ENCODE measurements around the gene GIPC2. TPM values are rescaled to one million over a fixed set of nuclear protein-coding genes. Genes with fewer than 3 reads are reported as not detected.

The GIPC2 gene
- total and polyA plus RNA-seq, 2 donors (not counting 3 experiments of a cell fraction or from before 2014, with no cell fraction given), result 2.8 to 9.6 TPM

DNA sequence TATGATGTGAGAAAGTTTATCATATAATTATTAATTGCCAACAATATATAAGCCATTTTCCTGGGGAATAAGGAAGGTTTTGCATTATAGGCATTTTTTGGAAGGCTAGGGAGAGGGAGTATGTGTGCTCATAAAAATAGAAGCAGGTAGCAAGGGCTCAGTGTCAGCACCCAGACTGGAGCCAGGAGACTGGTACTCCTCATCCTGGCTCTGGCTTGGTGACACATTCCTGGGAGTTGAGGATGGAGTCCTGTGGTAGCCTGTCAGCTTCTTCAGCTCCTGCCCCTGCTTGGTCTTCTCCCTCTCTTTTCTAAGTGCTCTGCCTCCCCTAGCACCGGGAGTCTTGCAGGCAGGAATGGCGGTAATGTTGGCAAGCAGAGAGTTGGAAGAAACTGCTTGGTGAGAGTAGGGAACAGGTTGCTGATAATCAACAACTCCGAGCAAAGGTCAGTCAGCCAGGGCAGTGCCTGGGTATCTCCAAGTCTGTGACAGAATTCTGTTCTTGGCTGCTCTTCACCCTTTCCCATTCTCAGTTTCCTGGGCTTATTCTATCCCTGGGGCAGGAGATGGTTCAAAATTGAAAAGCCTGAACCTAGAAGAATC, 23.0 kb downstream of the GIPC2 start:
- CTCF ChIA-PET, result no interaction called here
- H3K9ac ChIP-seq (replicated peaks; ENCODE audit: extremely low read depth, insufficient read depth, low read length), result no peak overlapping the region
- H3K79me2 ChIP-seq (ENCODE audit: control insufficient read depth, insufficient read depth, low read length), result no peaks in the 10 kb centered on the region
- no peak overlapping the region for H3K4me2 ChIP-seq (ENCODE audit: insufficient read depth, low read length)
- dilution Hi-C loops (cut with MboI; ENCODE audit: extremely low pct_ligation_motif_present, low sequenced_read_pairs), result no loop called here
- H3K4me3 ChIP-seq (replicated peaks in 1 of 3; ENCODE audit: insufficient read depth in 1 of 3, low read depth in 1 of 3, low read length in 3 of 3), result no peak overlapping the region
- BruUV-seq (replicated peaks), result no TSS peak
- DNase-seq (ENCODE audit: low read depth, low spot score) (no peak), FAIRE-seq (no peak)
- no peaks in the 10 kb centered on the region for H4K20me1 ChIP-seq (replicated peaks; ENCODE audit: control insufficient read depth, extremely low read depth, insufficient read depth, low read length)
- no peaks in the 10 kb centered on the region for H3K9me1 ChIP-seq (replicated peaks; ENCODE audit: control insufficient read depth, extremely low read depth, insufficient read depth, low read length)
- no peak overlapping the region for H2AFZ ChIP-seq (ENCODE audit: low read depth, low read length)
- peaks cover 34% of the 10 kb centered on the region for H3K4me1 ChIP-seq (ENCODE audit: control insufficient read depth, extremely low read depth, insufficient read depth, low read length)
- POLR2A ChIA-PET, result no interaction called here
- H3K36me3 ChIP-seq (ENCODE audit: control insufficient read depth in 2 of 2, extremely low read depth in 1 of 2, insufficient read depth in 2 of 2, low read length in 2 of 2), result no peaks in the 10 kb centered on the region
- H3K9me3 ChIP-seq (replicated peaks; ENCODE audit: control insufficient read depth, insufficient read depth, low read length), result no peaks in the 10 kb centered on the region
- no peaks in the 10 kb centered on the region for H3K27me3 ChIP-seq (ENCODE audit: control insufficient read depth in 2 of 2, insufficient read depth in 2 of 2, low read length in 2 of 2)
- H3K27ac ChIP-seq (ENCODE audit: insufficient read depth, low read depth, low read length), result no peak overlapping the region
- intact Hi-C loops (cut with micrococcal nuclease), result no loop called here
- TF ChIP-seq POLR2A (IDR thresholded peaks at IDR 0.05; ENCODE audit: low read depth, low read length) (no peak), EZH2 (IDR thresholded peaks at IDR 0.05; ENCODE audit: borderline replicate concordance, low read depth, low read length, severe bottlenecking) (no peak), JUN (IDR thresholded peaks at IDR 0.05; ENCODE audit: borderline replicate concordance, insufficient read depth, insufficient read length, low read depth) (no peak)
- TF ChIP-seq, protein P1, sequence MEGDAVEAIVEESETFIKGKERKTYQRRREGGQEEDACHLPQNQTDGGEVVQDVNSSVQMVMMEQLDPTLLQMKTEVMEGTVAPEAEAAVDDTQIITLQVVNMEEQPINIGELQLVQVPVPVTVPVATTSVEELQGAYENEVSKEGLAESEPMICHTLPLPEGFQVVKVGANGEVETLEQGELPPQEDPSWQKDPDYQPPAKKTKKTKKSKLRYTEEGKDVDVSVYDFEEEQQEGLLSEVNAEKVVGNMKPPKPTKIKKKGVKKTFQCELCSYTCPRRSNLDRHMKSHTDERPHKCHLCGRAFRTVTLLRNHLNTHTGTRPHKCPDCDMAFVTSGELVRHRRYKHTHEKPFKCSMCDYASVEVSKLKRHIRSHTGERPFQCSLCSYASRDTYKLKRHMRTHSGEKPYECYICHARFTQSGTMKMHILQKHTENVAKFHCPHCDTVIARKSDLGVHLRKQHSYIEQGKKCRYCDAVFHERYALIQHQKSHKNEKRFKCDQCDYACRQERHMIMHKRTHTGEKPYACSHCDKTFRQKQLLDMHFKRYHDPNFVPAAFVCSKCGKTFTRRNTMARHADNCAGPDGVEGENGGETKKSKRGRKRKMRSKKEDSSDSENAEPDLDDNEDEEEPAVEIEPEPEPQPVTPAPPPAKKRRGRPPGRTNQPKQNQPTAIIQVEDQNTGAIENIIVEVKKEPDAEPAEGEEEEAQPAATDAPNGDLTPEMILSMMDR (IDR thresholded peaks at IDR 0.05; ENCODE audit: extremely low read depth in 1 of 2, insufficient read depth in 1 of 2, low read depth in 1 of 2, low read length in 2 of 2), result no peak

DNA sequence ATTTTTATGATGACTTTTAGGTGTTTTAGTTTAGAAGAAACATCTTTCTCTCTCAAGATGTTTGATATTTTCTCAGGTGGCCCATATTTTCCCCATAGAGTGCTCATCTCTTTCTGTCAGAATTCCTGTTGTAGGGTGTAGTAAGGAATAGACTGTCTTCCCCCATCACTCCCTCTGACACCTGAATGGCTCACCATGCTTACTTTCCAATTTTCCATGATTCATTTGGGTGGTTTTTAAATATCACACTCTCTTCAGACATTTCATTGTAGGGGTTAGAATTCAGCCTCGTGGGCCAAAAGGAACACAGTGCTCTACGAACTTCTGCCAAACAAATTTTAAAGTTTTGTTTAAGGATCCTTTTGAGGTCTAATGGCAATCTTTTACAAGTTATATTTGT, 24.0 kb downstream of the GIPC2 start:
- Histone ChIP-seq H3K4me2 (ENCODE audit: insufficient read depth, low read length) (no peak overlapping the region), H3K36me3 (ENCODE audit: control insufficient read depth in 2 of 2, extremely low read depth in 1 of 2, insufficient read depth in 2 of 2, low read length in 2 of 2) (no peaks in the 10 kb centered on the region), H3K27me3 (ENCODE audit: control insufficient read depth in 2 of 2, insufficient read depth in 2 of 2, low read length in 2 of 2) (no peaks in the 10 kb centered on the region), H3K4me1 (ENCODE audit: control insufficient read depth, extremely low read depth, insufficient read depth, low read length) (peaks cover 44% of the 10 kb centered on the region), H3K9me1 (replicated peaks; ENCODE audit: control insufficient read depth, extremely low read depth, insufficient read depth, low read length) (no peaks in the 10 kb centered on the region), H2AFZ (ENCODE audit: low read depth, low read length) (no peak overlapping the region), H3K27ac (ENCODE audit: insufficient read depth, low read depth, low read length) (no peak overlapping the region), H3K9me3 (replicated peaks; ENCODE audit: control insufficient read depth, insufficient read depth, low read length) (no peaks in the 10 kb centered on the region), H3K79me2 (ENCODE audit: control insufficient read depth, insufficient read depth, low read length) (no peaks in the 10 kb centered on the region), H3K4me3 (replicated peaks in 1 of 3; ENCODE audit: insufficient read depth in 1 of 3, low read depth in 1 of 3, low read length in 3 of 3) (no peak overlapping the region), H4K20me1 (replicated peaks; ENCODE audit: control insufficient read depth, extremely low read depth, insufficient read depth, low read length) (no peaks in the 10 kb centered on the region), H3K9ac (replicated peaks; ENCODE audit: extremely low read depth, insufficient read depth, low read length) (no peak overlapping the region)
- no peak for DNase-seq (ENCODE audit: low read depth, low spot score)
- ChIA-PET POLR2A (no interaction called here), CTCF (interaction anchor here (1.1 to 1.5 kb wide), 6 partner anchors 9 to 45 kb away, joined by 3 to 7 read pairs (median 5); no protein-coding TSS in a partner anchor)
- TF ChIP-seq EZH2 (IDR thresholded peaks at IDR 0.05; ENCODE audit: borderline replicate concordance, low read depth, low read length, severe bottlenecking), result no peak
- TF ChIP-seq POLR2A (IDR thresholded peaks at IDR 0.05; ENCODE audit: low read depth, low read length), result no peak
- no peak for TF ChIP-seq MYC (IDR thresholded peaks at IDR 0.05; ENCODE audit: low read depth, low read length)
- TF ChIP-seq POLR2AphosphoS5 (IDR thresholded peaks at IDR 0.05; ENCODE audit: insufficient read depth, low read depth, low read length), result no peak
- TF ChIP-seq, protein P2, sequence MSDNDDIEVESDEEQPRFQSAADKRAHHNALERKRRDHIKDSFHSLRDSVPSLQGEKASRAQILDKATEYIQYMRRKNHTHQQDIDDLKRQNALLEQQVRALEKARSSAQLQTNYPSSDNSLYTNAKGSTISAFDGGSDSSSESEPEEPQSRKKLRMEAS (IDR thresholded peaks at IDR 0.05; ENCODE audit: insufficient read depth, insufficient read length), result no peak
- TF ChIP-seq, protein P1 (IDR thresholded peaks at IDR 0.05; ENCODE audit: extremely low read depth in 1 of 2, insufficient read depth in 1 of 2, low read depth in 1 of 2, low read length in 2 of 2), result no peak
- no peak for TF ChIP-seq FOS (IDR thresholded peaks at IDR 0.05; ENCODE audit: borderline replicate concordance, insufficient read depth, low read length)
- no peak for TF ChIP-seq GATA2 (IDR thresholded peaks at IDR 0.05; ENCODE audit: insufficient read depth, insufficient read length, low read depth, low read length)
- no peak for TF ChIP-seq JUN (IDR thresholded peaks at IDR 0.05; ENCODE audit: borderline replicate concordance, insufficient read depth, insufficient read length, low read depth)
- dilution Hi-C loops (cut with MboI; ENCODE audit: extremely low pct_ligation_motif_present, low sequenced_read_pairs) (no loop called here), intact Hi-C loops (cut with micrococcal nuclease) (no loop called here)
- BruUV-seq (replicated peaks), result no TSS peak
- FAIRE-seq, result no peak
